ENCODE measurements around the gene TBC1D22A.
"Not testable (repeated sequence)": the region's sequence is repeated elsewhere in the genome, so short reads cannot be mapped to it uniquely, and the experiment has no call there.

The TBC1D22A gene

GRCh38 chr22:47136671-47137070, 374.2 kb downstream of the TBC1D22A start:
- no peak for DNase-seq (ENCODE audit: low read depth, low spot score)

GRCh38 chr22:47139013-47139789, 376.8 kb downstream of the TBC1D22A start:
- DNase-seq (ENCODE audit: low read depth, low spot score) = no peak

- no peak for DNase-seq (ENCODE audit: low read depth, low spot score)
Measured at GRCh38 chr22:47139790-47140119, 377.3 kb downstream of the TBC1D22A start.

GRCh38 chr22:47140975-47141374, 378.5 kb downstream of the TBC1D22A start:
- not testable (repeated sequence) for DNase-seq (ENCODE audit: low read depth, low spot score)

- DNase-seq (ENCODE audit: low read depth, low spot score) = no peak
Measured at GRCh38 chr22:47142427-47143046, 380.1 kb downstream of the TBC1D22A start.

GRCh38 chr22:47143249-47143938, 380.9 kb downstream of the TBC1D22A start:
- peak; percentile 45 for DNase-seq (ENCODE audit: low read depth, low spot score)

GRCh38 chr22:47144076-47144765, 381.8 kb downstream of the TBC1D22A start:
- no peak for DNase-seq (ENCODE audit: low read depth, low spot score)

GRCh38 chr22:47144791-47145425, 382.5 kb downstream of the TBC1D22A start:
- DNase-seq (ENCODE audit: low read depth, low spot score) = no peak

GRCh38 chr22:47145883-47146282, 383.4 kb downstream of the TBC1D22A start:
- DNase-seq (ENCODE audit: low read depth, low spot score) = no peak

GRCh38 chr22:47146391-47146790, 383.9 kb downstream of the TBC1D22A start:
- DNase-seq (ENCODE audit: low read depth, low spot score) = no peak

GRCh38 chr22:47146941-47147340, 384.5 kb downstream of the TBC1D22A start:
- no peak for DNase-seq (ENCODE audit: low read depth, low spot score)

GRCh38 chr22:47147572-47147971, 385.1 kb downstream of the TBC1D22A start:
- no peak for DNase-seq (ENCODE audit: low read depth, low spot score)

GRCh38 chr22:47148510-47148909, 386.1 kb downstream of the TBC1D22A start:
- DNase-seq (ENCODE audit: low read depth, low spot score) = no peak

GRCh38 chr22:47148956-47149728, 386.7 kb downstream of the TBC1D22A start:
- peak; percentile 15 for DNase-seq (ENCODE audit: low read depth, low spot score)

GRCh38 chr22:47149976-47150375, 387.5 kb downstream of the TBC1D22A start:
- no peak for DNase-seq (ENCODE audit: low read depth, low spot score)

- DNase-seq (ENCODE audit: low read depth, low spot score) = no peak
Measured at GRCh38 chr22:47150426-47150825, 388.0 kb downstream of the TBC1D22A start.

GRCh38 chr22:47151064-47151463, 388.6 kb downstream of the TBC1D22A start:
- DNase-seq (ENCODE audit: low read depth, low spot score) = no peak

GRCh38 chr22:47151490-47151889, 389.0 kb downstream of the TBC1D22A start:
- DNase-seq (ENCODE audit: low read depth, low spot score) = peak; percentile 48

GRCh38 chr22:47152236-47152635, 389.8 kb downstream of the TBC1D22A start:
- no peak for DNase-seq (ENCODE audit: low read depth, low spot score)

- peak; percentile 19 for DNase-seq (ENCODE audit: low read depth, low spot score)
Measured at GRCh38 chr22:47152938-47153337, 390.5 kb downstream of the TBC1D22A start.

All from astrocyte of the hippocampus (primary cell).